Measurements from ENCODE around the gene NR2F1. TPM values are rescaled to one million over a fixed set of nuclear protein-coding genes. Genes with fewer than 3 reads are reported as not detected.

NR2F1 gene
- total and polyA plus RNA-seq, 10 donors: 2.0 to 28.8 (median 11.7) TPM

DNA sequence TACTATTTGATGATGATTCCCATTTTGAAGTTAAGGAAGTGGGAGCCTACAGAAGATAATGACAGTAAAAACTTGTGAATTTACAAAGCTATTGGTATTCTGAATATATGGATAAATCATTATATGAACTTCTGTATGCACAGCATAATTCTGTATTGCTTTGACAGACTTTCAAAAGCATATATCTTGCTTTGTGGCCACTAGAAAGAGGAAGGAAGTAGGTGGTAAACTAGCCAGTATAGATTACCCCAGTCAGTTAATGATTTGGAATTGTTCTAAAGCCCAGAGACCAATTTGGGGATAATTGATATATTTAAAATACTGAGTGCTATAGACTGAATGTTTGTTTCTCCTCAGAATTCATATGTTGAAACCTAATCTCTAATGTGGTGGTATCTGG lies 53.0 kb downstream of the NR2F1 start:
- DNase-seq: no peak
- intact Hi-C loops (cut with DNase I; ENCODE audit: low total_unique reads): no loop called here
- H3K9me3 ChIP-seq: no peaks in the 10 kb centered on the region

DNA sequence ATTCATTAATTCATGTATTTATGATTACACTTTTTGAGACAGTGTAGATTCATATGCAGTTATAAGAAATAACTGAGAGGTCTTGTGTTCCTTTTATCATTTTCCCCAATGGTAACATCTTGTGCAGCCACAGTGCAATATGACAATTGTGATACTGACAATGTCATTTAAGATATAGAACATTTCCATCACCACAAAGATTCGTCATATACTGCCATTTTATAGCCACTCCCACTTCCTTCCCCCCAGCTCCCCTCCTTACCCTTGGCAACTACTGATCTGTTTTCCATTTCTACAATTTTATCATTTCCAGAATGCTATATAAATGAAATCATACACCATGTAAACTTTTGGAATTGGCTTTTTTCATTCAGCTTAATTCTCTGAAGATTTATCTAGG lies 53.8 kb downstream of the NR2F1 start:
- no peaks in the 10 kb centered on the region for H3K27me3 ChIP-seq (replicated peaks in 1 of 7)
- 21 to 54% (median 41%) methylated on average over 1 of the region's 1 CpG for WGBS, 5 donors
- no peak for TF ChIP-seq POLR2AphosphoS5 (IDR thresholded peaks at IDR 0.05)
- no peak for TF ChIP-seq POLR2A (IDR thresholded peaks at IDR 0.05)
- TF ChIP-seq, protein P1, sequence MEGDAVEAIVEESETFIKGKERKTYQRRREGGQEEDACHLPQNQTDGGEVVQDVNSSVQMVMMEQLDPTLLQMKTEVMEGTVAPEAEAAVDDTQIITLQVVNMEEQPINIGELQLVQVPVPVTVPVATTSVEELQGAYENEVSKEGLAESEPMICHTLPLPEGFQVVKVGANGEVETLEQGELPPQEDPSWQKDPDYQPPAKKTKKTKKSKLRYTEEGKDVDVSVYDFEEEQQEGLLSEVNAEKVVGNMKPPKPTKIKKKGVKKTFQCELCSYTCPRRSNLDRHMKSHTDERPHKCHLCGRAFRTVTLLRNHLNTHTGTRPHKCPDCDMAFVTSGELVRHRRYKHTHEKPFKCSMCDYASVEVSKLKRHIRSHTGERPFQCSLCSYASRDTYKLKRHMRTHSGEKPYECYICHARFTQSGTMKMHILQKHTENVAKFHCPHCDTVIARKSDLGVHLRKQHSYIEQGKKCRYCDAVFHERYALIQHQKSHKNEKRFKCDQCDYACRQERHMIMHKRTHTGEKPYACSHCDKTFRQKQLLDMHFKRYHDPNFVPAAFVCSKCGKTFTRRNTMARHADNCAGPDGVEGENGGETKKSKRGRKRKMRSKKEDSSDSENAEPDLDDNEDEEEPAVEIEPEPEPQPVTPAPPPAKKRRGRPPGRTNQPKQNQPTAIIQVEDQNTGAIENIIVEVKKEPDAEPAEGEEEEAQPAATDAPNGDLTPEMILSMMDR (IDR thresholded peaks at IDR 0.05 in 8 of 11, conservative IDR thresholded peaks at IDR 0.05 in 3 of 11): no peak
- intact Hi-C loops (cut with DNase I; ENCODE audit: low total_unique reads): no loop called here
- no peak for DNase-seq
- H3K4me1 ChIP-seq: no peaks in the 10 kb centered on the region
- no peak overlapping the region for H3K4me3 ChIP-seq
- no peaks in the 10 kb centered on the region for H3K9me3 ChIP-seq
- H3K27ac ChIP-seq: no peak overlapping the region
- peaks cover 0 to 10% (median 0%) of the 10 kb centered on the region in 6 donors for H3K36me3 ChIP-seq

More for the DNA sequence above, 53.0 kb downstream of the NR2F1 start:
- TF ChIP-seq, protein P1 (IDR thresholded peaks at IDR 0.05 in 8 of 11, conservative IDR thresholded peaks at IDR 0.05 in 3 of 11): no peak
- no peak for TF ChIP-seq POLR2A (IDR thresholded peaks at IDR 0.05)
- no peak for TF ChIP-seq POLR2AphosphoS5 (IDR thresholded peaks at IDR 0.05)
- Histone ChIP-seq H3K4me1 (no peaks in the 10 kb centered on the region), H3K27me3 (replicated peaks in 1 of 7) (no peaks in the 10 kb centered on the region), H3K36me3 (peaks cover 0 to 10% (median 0%) of the 10 kb centered on the region in 6 donors), H3K27ac (no peak overlapping the region), H3K4me3 (no peak overlapping the region)

DNA sequence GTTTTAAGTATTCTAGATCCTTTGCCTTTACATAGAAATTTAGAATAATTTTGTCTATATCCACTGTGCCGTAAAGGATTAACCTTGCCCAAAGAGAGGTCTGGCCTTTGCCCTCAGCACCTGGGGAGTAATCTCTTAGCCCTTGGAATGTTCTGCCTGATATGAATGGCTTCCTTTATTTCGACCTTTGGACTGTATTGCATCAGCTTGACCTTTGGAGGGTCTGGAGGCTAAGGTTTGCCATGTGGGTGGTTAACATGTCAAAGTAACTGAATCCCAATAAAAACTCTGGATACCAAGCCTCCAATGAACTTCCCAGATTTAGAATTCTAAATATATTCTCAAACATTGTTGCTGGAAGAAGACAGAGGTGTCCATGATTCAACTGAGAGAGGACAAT lies 54.7 kb downstream of the NR2F1 start:
- H3K27ac ChIP-seq: no peak overlapping the region
- H3K4me1 ChIP-seq: no peaks in the 10 kb centered on the region
- peaks cover 0 to 5% (median 0%) of the 10 kb centered on the region in 6 donors for H3K36me3 ChIP-seq
- H3K9me3 ChIP-seq: no peaks in the 10 kb centered on the region
- no peaks in the 10 kb centered on the region for H3K27me3 ChIP-seq (replicated peaks in 1 of 7)
- TF ChIP-seq, protein P1 (IDR thresholded peaks at IDR 0.05 in 8 of 11, conservative IDR thresholded peaks at IDR 0.05 in 3 of 11): no peak
- no peak for TF ChIP-seq POLR2AphosphoS5 (IDR thresholded peaks at IDR 0.05)
- no peak for TF ChIP-seq POLR2A (IDR thresholded peaks at IDR 0.05)
- no peak for DNase-seq
- WGBS, 5 donors: 78 to 90% (median 86%) methylated on average over 2 of the region's 2 CpGs
- no peak overlapping the region for H3K4me3 ChIP-seq
- intact Hi-C loops (cut with DNase I; ENCODE audit: low total_unique reads): no loop called here

DNA sequence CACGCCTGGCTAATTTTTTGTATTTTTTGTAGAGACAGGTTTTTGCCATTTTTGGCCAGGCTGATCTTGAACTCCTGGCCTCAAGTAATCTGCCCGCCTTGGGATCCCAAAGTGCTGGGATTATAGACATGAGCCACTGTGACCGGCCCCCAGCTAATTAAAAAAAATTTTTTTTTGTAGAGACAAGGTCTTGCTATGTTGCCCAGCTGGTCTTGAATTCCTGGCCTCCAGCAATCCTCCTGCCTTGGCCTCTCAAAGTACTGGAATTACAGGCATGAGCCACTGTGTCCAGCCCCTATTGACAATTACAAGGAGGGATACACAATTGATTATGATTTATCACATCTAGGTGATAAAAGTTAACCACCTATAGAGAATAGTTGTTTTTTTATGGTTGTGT lies 59.5 kb downstream of the NR2F1 start:
- TF ChIP-seq, protein P1 (IDR thresholded peaks at IDR 0.05 in 8 of 11, conservative IDR thresholded peaks at IDR 0.05 in 3 of 11): no peak
- TF ChIP-seq POLR2A (IDR thresholded peaks at IDR 0.05) (no peak), POLR2AphosphoS5 (IDR thresholded peaks at IDR 0.05) (no peak)
- intact Hi-C loops (cut with DNase I; ENCODE audit: low total_unique reads): no loop called here
- Histone ChIP-seq H3K36me3 (no peaks in the 10 kb centered on the region), H3K4me1 (no peaks in the 10 kb centered on the region), H3K9me3 (no peaks in the 10 kb centered on the region), H3K4me3 (no peak overlapping the region), H3K27me3 (replicated peaks in 1 of 7) (no peaks in the 10 kb centered on the region), H3K27ac (no peak overlapping the region)
- WGBS, 5 donors: 95 to 100% (median 99%) methylated on average over 3 of the region's 3 CpGs
- no peak for DNase-seq

Other genes starting within 250 kb of the NR2F1 start
- gene NR2F1-AS1, start 2.0 kb upstream of the NR2F1 start, total RNA-seq: 10 to 100 TPM in 4 of 7 donors, 1 to 10 TPM in 3; 5.9 to 21.6 (median 11.3) TPM
- gene NR2F1-AS1, start 2.0 kb upstream of the NR2F1 start, polyA plus RNA-seq: 1 to 10 TPM; 6.2 to 8.6 (median 7.6) TPM
- gene POU5F2, start 158.4 kb downstream of the NR2F1 start, total RNA-seq: 10 to 100 TPM in 1 of 7 donors, 1 to 10 TPM in 6; 2.4 to 11.7 (median 7.6) TPM
- under 1 TPM; under 0.01 to 0.13 (median 0.02) TPM for gene POU5F2, start 158.4 kb downstream of the NR2F1 start, polyA plus RNA-seq